ENCODE measurements around the gene RAPGEF5.

DNA sequence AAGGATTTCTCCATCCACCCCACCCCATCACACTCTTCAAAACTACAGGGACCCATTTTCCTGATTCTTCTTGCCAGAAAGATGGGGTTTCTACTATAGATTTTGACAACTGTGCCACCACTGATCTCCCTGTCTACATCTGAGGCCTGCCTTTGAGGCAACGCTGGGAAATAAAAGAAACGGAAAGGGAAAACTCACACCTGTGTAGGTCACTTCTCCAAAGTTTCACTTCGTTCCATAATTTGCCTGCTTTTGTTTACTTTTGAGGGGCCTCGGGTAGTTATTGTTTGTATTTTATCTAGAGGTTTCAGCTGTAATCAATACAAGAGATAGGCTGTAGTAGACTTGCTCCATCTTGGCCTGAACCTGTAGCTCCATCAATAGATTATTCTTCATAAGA is 56.1 kb downstream of the RAPGEF5 start:
- no peak for TF ChIP-seq POLR2AphosphoS5 (IDR thresholded peaks at IDR 0.05; ENCODE audit: borderline replicate concordance, low read depth, low read length)
- no peak for TF ChIP-seq EZH2 (IDR thresholded peaks at IDR 0.05)
- no peak for TF ChIP-seq FOXP2 (optimal IDR thresholded peaks at IDR 0.05; ENCODE audit: control extremely low read depth, extremely low read length, insufficient read depth)
